Prostate gland (tissue), 2 donors: Measurements from ENCODE around the gene DVL1. TPM values are rescaled to one million over a fixed set of nuclear protein-coding genes. Genes with fewer than 3 reads are reported as not detected.

Experiments
- DNase-seq: peaks from one replicate; pipeline ENCODE4 v3.0.0-alpha.2; 2019; ENCODE audit warnings: low spot score
- H3K27ac ChIP-seq, 2 donors: fragments of 200-600 bp; sonication (generic); 2 replicates each; pipeline ENCODE4 v1.5.1; 2017 to 2019
- H3K27me3 ChIP-seq: fragments of 200-600 bp; sonication (generic); replicated peaks from 2 replicates; pipeline ENCODE4 v1.5.1; 2019; ENCODE audit not compliant: insufficient read depth
- H3K36me3 ChIP-seq, 2 donors: fragments of 200-600 bp; sonication (generic); 1 replicate in 1 of 2; 2 replicates in 1 of 2; pipeline versions ENCODE4 v1.5.1 to v1.8.1; 2017 to 2019
- H3K4me1 ChIP-seq: fragments of 200-600 bp; sonication (generic); replicated peaks from 2 replicates; pipeline ENCODE4 v1.5.1; 2019
- H3K4me3 ChIP-seq, 2 donors: fragments of 200-600 bp; sonication (generic); 2 replicates each; pipeline ENCODE4 v1.5.1; 2017 to 2019
- H3K9me3 ChIP-seq: fragments of 200-600 bp; sonication (generic); 2 replicates; pipeline ENCODE4 v1.5.1; 2017
- CTCF ChIP-seq, 4 experiments: fragments of 200-600 bp in 2 of 4; fragments of 450-650 bp in 2 of 4; sonication (generic) in 2 of 4; IDR thresholded peaks; 1 replicate in 3 of 4; 2 replicates in 1 of 4; pipeline ENCODE4 v1.5.1; 2016 to 2019; ENCODE audit warnings: antibody characterized with exemption in 4 of 4, mild to moderate bottlenecking in 2 of 4, moderate library complexity in 2 of 4
- POLR2A ChIP-seq: fragments of 450-650 bp; IDR thresholded peaks from one replicate; pipeline ENCODE4 v1.6.1; 2016; ENCODE audit warnings: antibody characterized with exemption, mild to moderate bottlenecking
- POLR2AphosphoS5 ChIP-seq: sonication (generic); formaldehyde crosslinking; IDR thresholded peaks from one replicate; pipeline ENCODE4 v1.6.1; 2017; ENCODE audit warnings: antibody characterized with exemption
- WGBS: methylation state at CpG from one replicate; pipeline ENCODE4 v1.1.5; 2018; 5-methylcytosine and 5-hydroxymethylcytosine counted together
- intact Hi-C: fragments of 100-400 bp; cut with DNase I; formaldehyde crosslinking; loops from one replicate; pipeline ENCODE4 v1.14.2; 2022
- total RNA-seq, 2 donors: library from RNA; depleted of rRNA; stranded (reverse); fragments of >200 nt; gene quantifications; one replicate each; pipeline ENCODE4 v1.1.0, GENCODE V29; 2016

The DVL1 gene
- total RNA-seq, 2 donors from 2014 or later: 70.5 to 165 TPM

- intact Hi-C loops: no loop called here
- H3K4me1 ChIP-seq: peaks cover 8% of the 10 kb centered on the region
- H3K27ac ChIP-seq: no peak overlapping the region
- DNase-seq: no peak
- H3K9me3 ChIP-seq: no peaks in the 10 kb centered on the region
- WGBS: 81% methylated on average over 12 of the region's 12 CpGs
- H3K27me3 ChIP-seq: no peaks in the 10 kb centered on the region
- H3K36me3 ChIP-seq: no peaks in the 10 kb centered on the region
- no peak overlapping the region for H3K4me3 ChIP-seq
- TF ChIP-seq CTCF (IDR thresholded peaks at IDR 0.05) (no peak), POLR2A (no peak), POLR2AphosphoS5 (no peak)
Measured at GRCh38 chr1:1300352-1300739, 48.9 kb downstream of the DVL1 start.

- H3K4me3 ChIP-seq: no peak overlapping the region
- no peaks in the 10 kb centered on the region for H3K36me3 ChIP-seq
- no peak for DNase-seq
- TF ChIP-seq CTCF (IDR thresholded peaks at IDR 0.05): peak in 2 of 4 experiments; percentile 4 to 29
- no peak for TF ChIP-seq POLR2A
- H3K27ac ChIP-seq: no peak overlapping the region
- H3K4me1 ChIP-seq: peaks cover 3% of the 10 kb centered on the region
- H3K27me3 ChIP-seq: no peaks in the 10 kb centered on the region
- 87% methylated on average over 22 of the region's 22 CpGs for WGBS
- no peaks in the 10 kb centered on the region for H3K9me3 ChIP-seq
- intact Hi-C loops: no loop called here
Measured at GRCh38 chr1:1299686-1300351, 49.4 kb downstream of the DVL1 start.

- Histone ChIP-seq H3K4me1 (no peaks in the 10 kb centered on the region), H3K36me3 (no peaks in the 10 kb centered on the region), H3K27me3 (no peaks in the 10 kb centered on the region), H3K9me3 (no peaks in the 10 kb centered on the region), H3K27ac (no peak overlapping the region), H3K4me3 (no peak overlapping the region)
- intact Hi-C loops: no loop called here
- no peak for TF ChIP-seq CTCF (IDR thresholded peaks at IDR 0.05)
- TF ChIP-seq POLR2A: no peak
- TF ChIP-seq POLR2AphosphoS5: no peak
- no peak for DNase-seq
- WGBS: 69% methylated on average over 29 of the region's 30 CpGs
Measured at GRCh38 chr1:1298861-1299685, 50.1 kb downstream of the DVL1 start.

GRCh38 chr1:1297802-1298424 is 51.3 kb downstream of the DVL1 start:
- no peak for DNase-seq
- TF ChIP-seq POLR2AphosphoS5: no peak
- no peak for TF ChIP-seq POLR2A
- TF ChIP-seq CTCF (IDR thresholded peaks at IDR 0.05): no peak
- Histone ChIP-seq H3K9me3 (no peaks in the 10 kb centered on the region), H3K27me3 (no peaks in the 10 kb centered on the region), H3K36me3 (no peaks in the 10 kb centered on the region), H3K4me1 (no peaks in the 10 kb centered on the region), H3K27ac (no peak overlapping the region), H3K4me3 (no peak overlapping the region)
- intact Hi-C loops: no loop called here
- WGBS: 94% methylated on average over 23 of the region's 31 CpGs
